GM19043 (cell line): ENCODE results near the gene TMEM128.
A peak's percentile ranks its signal among the peaks of the same experiment; 100 is the strongest.

Experiments used
- ATAC-seq: cut with Tn5 transposase; IDR thresholded peaks from one replicate; pipeline ENCODE4 v1.9.1; 2021; ENCODE audit warnings: low read depth; ENCODE audit not compliant: unreplicated experiment

Gene TMEM128

GRCh38 chr4:4248029-4248884 lies at the start of gene TMEM128:
Gene TMEM128 (minus strand): TSS chr4:4248223. CDS start chr4:4248202, 21 bp downstream.
- ATAC-seq: peak; percentile 94

GRCh38 chr4:4296283-4296846 lies 48.3 kb upstream of the TMEM128 start:
- ATAC-seq: no peak

- no peak for ATAC-seq
These were observed 45.3 kb upstream of the TMEM128 start for GRCh38 chr4:4293279-4293678.

- peak; percentile 88 for ATAC-seq
These were observed 42.2 kb upstream of the TMEM128 start, which contains the start of the genes LYAR and ZBTB49 for GRCh38 chr4:4289941-4290850. Gene LYAR (minus strand): TSS chr4:4290154. CDS start chr4:4283742, 6,412 bp downstream. Gene ZBTB49 (plus strand): TSS chr4:4290251. CDS start chr4:4299946, 9,695 bp downstream.

GRCh38 chr4:4289597-4289940 lies 41.5 kb upstream of the TMEM128 start:
- peak; percentile 14 for ATAC-seq

- ATAC-seq: no peak
These were observed 41.0 kb upstream of the TMEM128 start for GRCh38 chr4:4289055-4289454.

GRCh38 chr4:4288098-4288497 lies 40.1 kb upstream of the TMEM128 start:
- ATAC-seq: no peak

GRCh38 chr4:4284827-4285618 lies 37.0 kb upstream of the TMEM128 start:
- ATAC-seq: no peak

- ATAC-seq: no peak
These were observed 33.8 kb upstream of the TMEM128 start for GRCh38 chr4:4281787-4282186.

- ATAC-seq: no peak
These were observed 29.5 kb upstream of the TMEM128 start for GRCh38 chr4:4277531-4277930.

- ATAC-seq: no peak
These were observed 26.2 kb upstream of the TMEM128 start for GRCh38 chr4:4274226-4274625.

- no peak for ATAC-seq
These were observed 23.9 kb upstream of the TMEM128 start for GRCh38 chr4:4271912-4272311.

- no peak for ATAC-seq
These were observed 22.5 kb upstream of the TMEM128 start for GRCh38 chr4:4270529-4270928.

GRCh38 chr4:4269856-4270255 lies 21.8 kb upstream of the TMEM128 start:
- no peak for ATAC-seq

- no peak for ATAC-seq
These were observed 21.3 kb upstream of the TMEM128 start for GRCh38 chr4:4269331-4269731.

GRCh38 chr4:4268776-4269175 lies 20.8 kb upstream of the TMEM128 start:
- ATAC-seq: no peak

GRCh38 chr4:4267981-4268380 lies 20.0 kb upstream of the TMEM128 start:
- no peak for ATAC-seq

- ATAC-seq: peak; percentile 71
These were observed 12.2 kb upstream of the TMEM128 start for GRCh38 chr4:4260185-4260751.

- no peak for ATAC-seq
These were observed 11.6 kb upstream of the TMEM128 start for GRCh38 chr4:4259484-4260100.
